HFF-Myc (cell line): Measurements from ENCODE around the gene ADAM19.
A peak's percentile ranks its signal among the peaks of the same experiment; 100 is the strongest.

Source experiments
- DNase-seq: peaks from one replicate; pipeline ENCODE4 v3.0.0-alpha.2; 2011; ENCODE audit warnings: low read depth; ENCODE audit errors: extremely low read depth
- H3K4me3 ChIP-seq: replicated peaks from 2 replicates; pipeline ENCODE4 v1.5.1; 2011; ENCODE audit warnings: low read depth, mild to moderate bottlenecking, control low read depth, low read length
- TF ChIP-seq, protein P1 (sequence below): IDR thresholded peaks from 2 replicates; pipeline ENCODE4 v1.5.1; 2012; ENCODE audit warnings: mild to moderate bottlenecking, low read depth, low read length, control low read depth; ENCODE audit errors: missing control alignments

Gene ADAM19, protein sequence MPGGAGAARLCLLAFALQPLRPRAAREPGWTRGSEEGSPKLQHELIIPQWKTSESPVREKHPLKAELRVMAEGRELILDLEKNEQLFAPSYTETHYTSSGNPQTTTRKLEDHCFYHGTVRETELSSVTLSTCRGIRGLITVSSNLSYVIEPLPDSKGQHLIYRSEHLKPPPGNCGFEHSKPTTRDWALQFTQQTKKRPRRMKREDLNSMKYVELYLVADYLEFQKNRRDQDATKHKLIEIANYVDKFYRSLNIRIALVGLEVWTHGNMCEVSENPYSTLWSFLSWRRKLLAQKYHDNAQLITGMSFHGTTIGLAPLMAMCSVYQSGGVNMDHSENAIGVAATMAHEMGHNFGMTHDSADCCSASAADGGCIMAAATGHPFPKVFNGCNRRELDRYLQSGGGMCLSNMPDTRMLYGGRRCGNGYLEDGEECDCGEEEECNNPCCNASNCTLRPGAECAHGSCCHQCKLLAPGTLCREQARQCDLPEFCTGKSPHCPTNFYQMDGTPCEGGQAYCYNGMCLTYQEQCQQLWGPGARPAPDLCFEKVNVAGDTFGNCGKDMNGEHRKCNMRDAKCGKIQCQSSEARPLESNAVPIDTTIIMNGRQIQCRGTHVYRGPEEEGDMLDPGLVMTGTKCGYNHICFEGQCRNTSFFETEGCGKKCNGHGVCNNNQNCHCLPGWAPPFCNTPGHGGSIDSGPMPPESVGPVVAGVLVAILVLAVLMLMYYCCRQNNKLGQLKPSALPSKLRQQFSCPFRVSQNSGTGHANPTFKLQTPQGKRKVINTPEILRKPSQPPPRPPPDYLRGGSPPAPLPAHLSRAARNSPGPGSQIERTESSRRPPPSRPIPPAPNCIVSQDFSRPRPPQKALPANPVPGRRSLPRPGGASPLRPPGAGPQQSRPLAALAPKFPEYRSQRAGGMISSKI

DNA sequence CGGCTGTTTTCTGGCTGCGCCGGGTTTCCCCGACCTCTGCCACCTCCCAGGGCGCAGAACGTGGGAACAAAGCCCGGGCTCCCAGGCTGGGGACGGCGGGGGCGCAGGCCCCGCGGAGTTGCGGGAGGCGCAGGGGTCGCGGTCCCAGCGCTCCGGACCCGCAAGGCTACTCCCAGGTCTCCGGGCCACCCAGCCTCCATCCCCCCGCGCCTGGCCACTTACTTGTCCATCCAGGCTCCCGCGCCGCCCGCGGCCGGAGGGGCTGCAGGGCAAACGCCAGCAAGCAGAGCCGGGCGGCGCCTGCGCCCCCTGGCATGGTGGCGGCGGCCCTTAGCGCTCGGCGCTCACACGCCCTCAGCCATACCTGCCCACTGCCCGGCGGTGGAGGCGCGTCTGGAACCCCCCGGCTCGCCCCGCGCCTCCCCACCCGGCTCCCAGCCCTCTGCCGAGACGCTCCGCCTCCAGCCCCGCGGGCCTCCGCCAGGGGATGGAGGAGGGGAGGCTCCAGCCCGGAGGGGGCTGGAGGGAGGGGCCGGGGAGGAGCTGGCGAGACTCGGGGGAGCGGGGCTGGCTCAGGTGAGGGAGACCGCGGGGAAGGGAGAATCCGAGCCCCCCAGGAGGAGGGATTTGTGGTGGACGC, at the start of gene ADAM19:
ADAM19 (minus strand) TSS at position 395 of the 640 bp plus-strand sequence; CDS start at position 316, 79 bp downstream.
- peak within 1 kb of the TSS; percentile 72 for H3K4me3 ChIP-seq
- no peak for DNase-seq
- TF ChIP-seq, protein P1, sequence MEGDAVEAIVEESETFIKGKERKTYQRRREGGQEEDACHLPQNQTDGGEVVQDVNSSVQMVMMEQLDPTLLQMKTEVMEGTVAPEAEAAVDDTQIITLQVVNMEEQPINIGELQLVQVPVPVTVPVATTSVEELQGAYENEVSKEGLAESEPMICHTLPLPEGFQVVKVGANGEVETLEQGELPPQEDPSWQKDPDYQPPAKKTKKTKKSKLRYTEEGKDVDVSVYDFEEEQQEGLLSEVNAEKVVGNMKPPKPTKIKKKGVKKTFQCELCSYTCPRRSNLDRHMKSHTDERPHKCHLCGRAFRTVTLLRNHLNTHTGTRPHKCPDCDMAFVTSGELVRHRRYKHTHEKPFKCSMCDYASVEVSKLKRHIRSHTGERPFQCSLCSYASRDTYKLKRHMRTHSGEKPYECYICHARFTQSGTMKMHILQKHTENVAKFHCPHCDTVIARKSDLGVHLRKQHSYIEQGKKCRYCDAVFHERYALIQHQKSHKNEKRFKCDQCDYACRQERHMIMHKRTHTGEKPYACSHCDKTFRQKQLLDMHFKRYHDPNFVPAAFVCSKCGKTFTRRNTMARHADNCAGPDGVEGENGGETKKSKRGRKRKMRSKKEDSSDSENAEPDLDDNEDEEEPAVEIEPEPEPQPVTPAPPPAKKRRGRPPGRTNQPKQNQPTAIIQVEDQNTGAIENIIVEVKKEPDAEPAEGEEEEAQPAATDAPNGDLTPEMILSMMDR, result no peak

DNA sequence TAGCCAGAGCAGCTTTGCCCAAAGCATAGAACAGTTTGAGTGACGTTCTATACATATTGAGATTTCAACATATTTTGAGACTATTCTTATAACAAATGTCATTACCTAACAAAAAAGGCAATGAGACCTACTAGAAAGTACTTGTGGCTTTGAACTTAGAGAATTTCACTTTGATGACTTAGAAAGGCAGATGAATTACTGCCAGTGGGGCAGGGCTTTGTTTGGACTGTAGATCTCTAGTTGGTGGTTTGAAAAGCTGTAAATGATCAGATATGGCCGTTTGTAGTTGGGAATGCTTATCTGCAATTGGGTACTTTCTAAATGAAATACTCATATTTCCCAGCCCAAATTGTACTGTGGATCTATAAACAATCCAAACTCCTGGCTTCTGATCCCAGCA, 48.6 kb upstream of the ADAM19 start:
- H3K4me3 ChIP-seq, result no peak overlapping the region
- TF ChIP-seq, protein P1, result no peak
- no peak for DNase-seq

DNA sequence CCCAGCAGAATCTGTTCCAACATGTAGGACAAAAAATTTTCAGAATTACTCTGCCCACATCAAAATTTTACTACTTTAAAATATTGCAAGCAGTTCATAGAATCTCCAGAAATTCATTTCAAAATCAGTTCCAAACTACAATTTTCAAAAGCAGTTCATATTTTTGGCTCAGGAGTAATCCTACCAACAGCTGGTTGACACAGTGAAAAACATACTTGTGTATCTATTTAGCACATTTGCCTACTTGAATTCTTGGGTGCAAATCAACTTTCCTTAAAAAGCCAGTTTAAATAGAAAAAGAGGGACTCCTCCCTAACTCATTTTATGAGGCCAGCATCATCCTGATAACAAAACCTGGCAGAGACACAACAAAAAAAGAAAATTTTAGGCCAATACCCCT, 45.2 kb upstream of the ADAM19 start:
- DNase-seq, result no peak
- H3K4me3 ChIP-seq, result no peak overlapping the region
- TF ChIP-seq, protein P1, result no peak

DNA sequence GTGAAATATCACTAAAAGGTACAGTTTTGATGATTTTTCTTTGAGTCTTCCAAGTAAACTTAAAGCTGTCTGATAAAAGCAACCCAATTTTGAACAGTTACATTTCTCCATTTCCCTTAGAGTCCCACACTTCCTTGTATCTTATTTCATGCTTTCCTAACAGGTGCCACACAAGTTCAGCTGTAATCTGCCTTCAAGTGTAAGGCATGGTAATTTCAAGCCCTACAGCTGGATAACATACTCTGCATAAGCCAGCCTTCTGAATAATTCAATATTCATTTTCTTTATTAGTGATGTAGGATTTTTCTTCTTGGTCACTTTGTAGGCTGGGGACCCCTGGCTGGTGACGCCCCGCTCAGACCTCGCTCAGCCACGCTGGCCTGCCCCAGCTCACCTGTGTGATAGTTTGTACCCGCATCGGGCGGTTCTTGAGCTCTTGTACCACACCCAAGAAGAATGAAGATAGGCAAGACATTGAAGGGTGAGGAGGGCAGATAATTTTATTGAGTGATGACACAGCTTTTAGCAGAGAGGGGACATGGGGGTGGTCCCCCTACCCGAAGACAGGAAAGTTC, 42.7 kb upstream of the ADAM19 start:
- no peak for DNase-seq
- H3K4me3 ChIP-seq, result no peak overlapping the region
- TF ChIP-seq, protein P1, result no peak

DNA sequence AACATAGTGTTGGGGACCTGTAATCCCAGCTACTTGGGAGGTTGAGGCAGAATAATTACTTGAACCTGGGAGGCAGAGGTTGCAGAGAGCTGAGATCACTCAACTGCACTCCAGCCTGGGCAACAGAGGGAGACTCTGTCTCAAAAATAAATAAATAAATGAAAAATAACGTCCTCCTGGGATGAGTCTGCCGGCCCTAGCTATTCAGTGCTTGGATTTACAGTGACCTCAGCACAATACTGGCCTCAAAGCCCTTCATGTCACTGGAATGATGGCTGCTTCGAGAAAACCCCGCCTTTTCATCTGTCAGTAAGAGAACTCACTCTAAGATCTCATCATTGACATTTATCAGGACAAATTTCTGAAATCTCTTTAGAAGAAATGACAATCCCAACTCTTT, 41.2 kb upstream of the ADAM19 start:
- no peak for DNase-seq
- no peak overlapping the region for H3K4me3 ChIP-seq
- TF ChIP-seq, protein P1, result no peak

DNA sequence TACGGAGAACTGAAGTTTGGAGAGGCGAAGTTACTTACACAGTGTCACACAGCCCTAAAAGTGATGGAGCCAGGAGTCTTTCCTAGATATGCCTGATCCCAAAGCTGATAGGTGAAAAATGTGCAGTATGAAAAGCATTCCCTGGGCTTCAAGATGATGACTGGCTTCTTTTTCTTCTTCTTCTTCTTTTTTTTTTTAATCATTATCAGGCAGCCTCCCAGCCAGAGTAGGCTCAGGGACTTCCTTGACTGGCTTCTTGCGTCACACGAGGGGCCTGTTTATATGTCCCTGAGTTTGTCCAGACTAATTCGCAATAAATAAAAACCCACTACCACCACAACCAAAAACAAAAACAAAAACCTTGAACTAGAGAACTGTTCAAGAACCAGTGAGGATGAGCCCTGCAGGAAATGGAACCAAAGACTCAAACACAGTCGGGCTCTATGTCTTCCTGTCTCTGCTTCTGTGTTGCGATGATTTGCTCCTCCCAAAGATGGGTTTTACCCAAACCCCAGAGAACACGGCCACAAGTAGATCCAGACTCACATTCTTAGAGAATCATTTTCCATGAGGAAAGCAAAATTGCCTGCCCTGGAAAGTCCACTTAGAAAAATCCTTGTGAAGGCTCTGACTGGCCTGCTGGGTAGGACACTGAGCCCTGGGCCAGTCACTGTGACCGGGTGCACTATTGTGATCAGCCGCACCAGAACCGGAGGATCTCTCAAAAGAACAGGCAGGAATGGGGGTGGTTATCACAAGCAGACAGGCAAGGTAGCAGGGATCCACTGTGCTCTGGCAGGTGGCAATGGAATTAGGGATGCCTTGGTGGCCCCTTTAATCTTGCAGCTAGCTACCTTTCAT, 38.0 kb upstream of the ADAM19 start:
- no peak overlapping the region for H3K4me3 ChIP-seq
- TF ChIP-seq, protein P1, result no peak
- DNase-seq, result no peak
